GM19324 (cell line): ENCODE measurements around the gene ZDHHC8.

Source experiments
- ATAC-seq: cut with Tn5 transposase; IDR thresholded peaks from one replicate; pipeline ENCODE4 v1.9.1; 2021; ENCODE audit warnings: mild to moderate bottlenecking, moderate library complexity; ENCODE audit not compliant: unreplicated experiment, low FRiP score

Gene ZDHHC8, protein sequence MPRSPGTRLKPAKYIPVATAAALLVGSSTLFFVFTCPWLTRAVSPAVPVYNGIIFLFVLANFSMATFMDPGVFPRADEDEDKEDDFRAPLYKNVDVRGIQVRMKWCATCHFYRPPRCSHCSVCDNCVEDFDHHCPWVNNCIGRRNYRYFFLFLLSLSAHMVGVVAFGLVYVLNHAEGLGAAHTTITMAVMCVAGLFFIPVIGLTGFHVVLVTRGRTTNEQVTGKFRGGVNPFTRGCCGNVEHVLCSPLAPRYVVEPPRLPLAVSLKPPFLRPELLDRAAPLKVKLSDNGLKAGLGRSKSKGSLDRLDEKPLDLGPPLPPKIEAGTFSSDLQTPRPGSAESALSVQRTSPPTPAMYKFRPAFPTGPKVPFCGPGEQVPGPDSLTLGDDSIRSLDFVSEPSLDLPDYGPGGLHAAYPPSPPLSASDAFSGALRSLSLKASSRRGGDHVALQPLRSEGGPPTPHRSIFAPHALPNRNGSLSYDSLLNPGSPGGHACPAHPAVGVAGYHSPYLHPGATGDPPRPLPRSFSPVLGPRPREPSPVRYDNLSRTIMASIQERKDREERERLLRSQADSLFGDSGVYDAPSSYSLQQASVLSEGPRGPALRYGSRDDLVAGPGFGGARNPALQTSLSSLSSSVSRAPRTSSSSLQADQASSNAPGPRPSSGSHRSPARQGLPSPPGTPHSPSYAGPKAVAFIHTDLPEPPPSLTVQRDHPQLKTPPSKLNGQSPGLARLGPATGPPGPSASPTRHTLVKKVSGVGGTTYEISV

GRCh38 chr22:20131597-20131858 lies at the start of gene ZDHHC8:
ZDHHC8 (plus strand) TSS chr22:20131804; CDS start chr22:20131948, 144 bp downstream.
- ATAC-seq = peak; percentile 47

DNA sequence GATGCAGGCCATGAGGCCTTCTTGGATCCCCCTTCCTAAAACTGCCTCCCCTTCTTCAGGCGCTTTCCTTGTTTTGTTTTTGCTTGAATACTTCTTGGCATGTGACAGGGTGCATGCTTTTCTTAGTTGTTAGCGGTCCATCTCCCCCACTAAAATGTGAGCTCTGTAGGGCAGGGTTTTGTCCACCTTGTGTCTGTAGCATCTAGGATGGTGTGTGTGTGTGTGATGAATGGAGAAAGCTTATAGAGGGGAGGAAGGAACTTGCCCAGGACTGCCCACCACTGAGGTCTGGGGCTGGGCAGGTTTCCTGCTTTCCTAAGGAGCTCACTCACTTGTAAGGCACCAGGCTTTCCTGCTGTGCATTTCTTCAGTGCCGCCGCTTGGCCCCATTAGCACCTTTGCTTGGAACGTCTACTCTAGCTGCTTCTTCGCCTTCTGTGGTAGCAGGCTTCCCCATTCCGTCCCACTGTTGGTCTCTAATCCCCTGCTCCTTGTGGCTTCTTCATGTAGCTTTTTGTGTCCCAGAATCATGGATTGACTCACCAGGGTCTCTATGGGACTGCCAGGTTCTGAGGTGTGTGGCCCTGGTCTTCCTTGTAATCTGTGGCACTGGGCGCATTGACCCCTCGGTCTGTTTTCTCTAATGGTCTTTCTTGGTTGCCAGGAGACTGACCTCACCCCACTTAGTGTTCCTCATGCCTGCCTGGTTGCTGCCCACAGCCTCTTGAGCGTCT lies 48.3 kb upstream of the ZDHHC8 start:
- ATAC-seq = no peak

- no peak for ATAC-seq
These were observed 47.6 kb upstream of the ZDHHC8 start for GRCh38 chr22:20083891-20084546.

DNA sequence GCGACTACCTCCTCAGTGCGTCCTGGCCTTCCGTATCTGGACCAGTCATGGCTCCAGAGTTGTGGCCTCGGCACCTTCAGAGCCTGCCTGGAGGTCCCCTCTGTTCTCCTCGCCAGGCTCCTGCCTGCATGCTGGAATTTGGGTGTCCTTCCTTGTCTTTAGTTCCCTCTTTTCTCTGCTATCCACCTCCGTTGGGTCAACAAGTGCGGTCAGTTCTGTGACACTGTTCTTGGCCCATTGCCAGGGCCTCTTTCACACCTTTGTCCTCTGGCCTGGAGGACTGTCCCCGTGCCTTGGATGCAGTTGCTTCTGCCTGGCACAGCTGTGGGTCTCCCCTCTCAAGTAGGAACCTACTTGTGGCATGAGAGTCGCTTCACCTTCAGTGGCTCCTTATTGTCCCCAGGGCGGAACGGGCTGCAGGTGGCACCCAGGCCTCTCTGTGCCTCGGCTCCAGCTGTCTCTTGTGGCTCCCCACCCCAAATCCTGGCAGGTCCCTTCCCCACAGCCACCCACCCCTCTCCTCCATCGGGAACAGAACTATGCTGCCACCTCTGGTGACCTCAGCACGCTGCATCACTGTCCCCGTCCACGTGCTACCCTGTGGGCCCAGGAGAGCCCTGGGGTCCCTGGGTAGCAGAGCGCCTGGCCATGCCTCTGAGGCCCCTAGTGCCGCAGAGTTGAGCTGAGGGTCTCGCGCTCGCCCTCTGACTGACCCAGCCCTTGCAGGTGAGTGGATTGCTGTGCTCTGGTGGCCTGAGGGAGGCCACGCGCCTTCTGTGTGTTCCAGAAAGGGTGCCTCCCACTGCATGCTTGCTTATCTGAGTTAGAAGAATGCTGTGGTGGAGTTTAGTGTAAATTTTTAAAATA lies 46.8 kb upstream of the ZDHHC8 start:
- no peak for ATAC-seq

DNA sequence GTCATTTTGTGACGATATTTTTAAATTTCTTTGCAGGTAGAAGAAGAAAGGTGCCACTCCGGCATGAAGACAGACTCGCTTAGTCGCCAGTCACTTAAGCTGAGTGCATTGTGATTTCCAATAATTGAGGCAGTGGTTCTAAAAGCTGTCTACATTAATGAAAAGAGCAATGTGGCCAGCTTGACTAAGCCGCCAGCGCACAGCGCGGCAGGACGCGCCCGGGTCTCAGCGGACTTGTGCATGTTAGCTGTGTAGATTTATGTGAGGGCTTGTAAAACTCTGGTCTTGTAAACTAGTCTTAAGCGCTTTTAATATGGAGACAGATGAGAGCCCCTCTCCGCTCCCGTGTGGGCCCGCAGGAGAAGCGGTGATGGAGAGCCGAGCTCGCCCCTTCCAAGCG lies 46.0 kb upstream of the ZDHHC8 start:
- no peak for ATAC-seq

DNA sequence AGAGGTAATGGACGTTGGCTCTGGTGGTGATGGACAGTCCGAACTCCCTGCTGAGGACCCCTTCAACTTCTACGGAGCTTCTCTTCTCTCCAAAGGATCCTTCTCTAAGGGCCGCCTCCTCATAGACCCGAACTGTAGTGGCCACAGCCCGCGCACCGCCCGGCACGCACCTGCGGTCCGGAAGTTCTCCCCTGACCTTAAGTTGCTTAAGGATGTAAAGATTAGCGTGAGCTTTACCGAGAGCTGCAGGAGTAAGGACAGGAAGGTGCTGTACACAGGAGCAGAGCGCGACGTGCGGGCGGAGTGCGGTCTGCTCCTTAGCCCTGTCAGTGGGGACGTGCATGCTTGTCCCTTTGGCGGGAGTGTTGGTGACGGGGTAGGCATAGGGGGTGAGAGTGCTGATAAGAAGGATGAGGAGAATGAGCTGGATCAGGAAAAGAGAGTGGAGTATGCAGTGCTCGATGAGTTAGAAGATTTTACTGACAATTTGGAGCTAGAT lies 45.5 kb upstream of the ZDHHC8 start:
- ATAC-seq = no peak

- no peak for ATAC-seq
These were observed 44.8 kb upstream of the ZDHHC8 start for GRCh38 chr22:20086763-20087162.

- ATAC-seq = no peak
These were observed 44.0 kb upstream of the ZDHHC8 start for GRCh38 chr22:20087319-20088262.

DNA sequence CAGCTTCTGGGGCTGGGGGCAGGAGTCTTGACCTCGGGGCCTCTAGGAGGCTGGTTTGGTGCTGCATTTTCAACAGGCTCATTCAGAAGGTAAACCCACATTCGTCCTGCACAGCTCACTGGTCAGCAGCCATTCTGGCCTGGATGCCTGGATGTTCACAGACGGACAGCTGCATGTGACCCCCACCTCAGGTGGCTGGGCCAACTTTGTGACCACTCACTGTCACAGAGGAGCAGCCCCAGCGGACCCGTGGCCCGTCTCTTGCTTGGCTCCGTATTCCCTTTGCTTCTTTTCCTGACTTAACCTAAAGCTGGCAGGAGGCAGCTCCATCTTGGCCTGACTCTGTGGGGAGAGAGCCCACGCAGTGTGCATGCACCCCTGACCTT lies 43.3 kb upstream of the ZDHHC8 start:
- no peak for ATAC-seq

DNA sequence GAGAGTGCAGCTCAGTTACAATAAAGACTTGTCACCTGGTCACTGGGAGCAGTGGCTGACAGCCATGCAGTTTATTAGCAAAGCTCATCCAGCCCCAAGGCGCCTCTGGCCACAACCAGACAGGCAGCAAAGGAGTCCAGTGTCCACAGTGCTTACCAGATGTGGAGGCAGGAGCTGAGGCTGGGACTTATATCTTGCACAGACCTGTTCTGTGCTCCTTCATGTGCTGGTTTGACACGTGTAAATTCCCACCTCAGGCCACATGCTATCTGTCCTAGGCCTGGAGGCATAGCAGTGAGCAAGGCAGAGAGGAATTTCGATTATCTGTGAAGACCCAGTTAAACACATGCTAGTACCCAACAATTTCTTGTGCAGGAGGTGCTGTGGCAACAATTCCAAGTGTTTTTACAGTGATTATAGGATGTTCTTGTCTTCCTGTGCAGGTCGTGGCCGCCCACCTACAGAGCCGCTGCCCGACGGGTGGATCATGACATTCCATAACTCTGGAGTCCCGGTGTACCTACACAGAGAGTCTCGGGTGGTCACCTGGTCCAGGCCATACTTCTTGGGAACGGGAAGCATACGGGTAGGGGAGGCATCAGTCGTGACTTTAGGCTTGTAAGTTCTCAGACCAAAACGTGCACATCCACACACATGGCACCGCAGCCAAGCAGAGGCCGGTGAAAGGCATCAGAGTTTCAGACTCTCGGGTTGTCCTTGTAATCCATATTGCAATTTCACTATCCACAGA lies 42.2 kb upstream of the ZDHHC8 start:
- ATAC-seq = no peak

DNA sequence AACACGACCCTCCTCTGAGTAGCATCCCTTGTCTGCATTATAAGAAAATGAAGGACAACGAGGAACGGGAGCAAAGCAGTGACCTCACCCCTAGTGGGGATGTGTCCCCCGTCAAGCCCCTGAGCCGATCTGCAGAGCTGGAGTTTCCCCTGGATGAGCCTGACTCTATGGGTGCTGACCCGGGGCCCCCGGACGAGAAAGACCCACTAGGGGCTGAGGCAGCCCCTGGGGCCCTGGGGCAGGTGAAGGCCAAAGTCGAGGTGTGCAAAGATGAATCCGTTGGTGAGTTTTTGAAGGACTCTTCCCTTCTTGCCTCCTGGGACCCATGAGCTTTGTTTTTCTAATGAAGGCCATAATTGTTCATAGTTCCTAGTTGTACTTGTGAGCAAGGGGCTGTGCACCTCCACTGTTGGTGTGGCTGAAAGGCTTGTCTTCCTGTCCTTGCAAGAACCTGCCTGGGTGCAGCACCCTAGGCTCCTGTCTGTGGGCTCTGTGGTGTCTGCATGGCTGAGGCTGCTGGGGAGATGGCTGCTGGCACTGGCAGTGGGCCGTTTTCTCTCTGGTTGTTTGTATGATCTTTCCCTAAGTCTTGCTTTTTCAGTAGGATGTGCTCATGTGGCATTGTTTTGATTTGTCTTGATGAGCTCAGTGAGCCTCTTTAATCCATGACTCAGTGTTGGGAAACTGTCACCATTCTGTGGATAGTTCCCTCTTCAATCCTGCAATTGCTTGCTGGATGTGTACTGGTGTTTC lies 41.5 kb upstream of the ZDHHC8 start:
- ATAC-seq = no peak

GRCh38 chr22:20090730-20091240 lies 40.8 kb upstream of the ZDHHC8 start:
- no peak for ATAC-seq

GRCh38 chr22:20091690-20092476 lies 39.7 kb upstream of the ZDHHC8 start:
- ATAC-seq = no peak

DNA sequence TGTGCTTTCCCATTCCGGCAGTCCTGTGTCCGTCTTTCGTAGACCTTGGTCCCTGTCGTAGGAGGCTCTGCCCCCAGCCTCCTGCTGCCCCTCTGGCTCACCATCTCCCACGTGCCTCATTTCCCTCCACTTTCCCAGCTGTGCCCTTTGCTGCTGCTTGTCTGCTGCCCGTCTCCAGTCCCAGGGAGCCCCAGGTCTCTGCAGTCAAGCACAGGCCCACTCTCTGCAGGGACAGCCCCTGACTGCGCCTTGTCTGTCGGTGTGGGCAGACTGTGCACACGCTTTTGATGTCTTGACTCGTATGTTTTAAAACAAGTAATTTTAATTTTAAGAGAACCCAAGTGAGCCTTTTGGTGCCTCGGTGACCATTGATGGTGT lies 39.1 kb upstream of the ZDHHC8 start:
- no peak for ATAC-seq

GRCh38 chr22:20093418-20094196 lies 38.0 kb upstream of the ZDHHC8 start:
- ATAC-seq = no peak
